Adipose tissue (tissue), 3 donors: ENCODE data around the gene C20orf204. TPM values are rescaled to one million over a fixed set of nuclear protein-coding genes. Genes with fewer than 3 reads are reported as not detected.

Experiments
- H3K27ac ChIP-seq: one replicate; pipeline ENCODE4 v1.5.1; 2013; ENCODE audit warnings: low read depth, low read length
- WGBS, 3 donors: extraction: QIAGEN DNeasy Blood & Tissue Kit; methylation state at CpG; one replicate each; pipeline ENCODE4 v1.1.7; 2013; 5-methylcytosine and 5-hydroxymethylcytosine counted together
- polyA plus RNA-seq, 3 donors: library from polyadenylated mRNA; stranded (reverse); fragments of 200-250 nt; gene quantifications; one replicate each; pipeline ENCODE4 v1.2.3, GENCODE V29; 2013
- donor health status: healthy with polysubstance abuse.
- donor health status: Bipolar disorder and iron deficiency.
- donor health status: healthy.

Gene C20orf204
- polyA plus RNA-seq, 3 donors: 0.56 to 0.58 (median 0.56) TPM

DNA sequence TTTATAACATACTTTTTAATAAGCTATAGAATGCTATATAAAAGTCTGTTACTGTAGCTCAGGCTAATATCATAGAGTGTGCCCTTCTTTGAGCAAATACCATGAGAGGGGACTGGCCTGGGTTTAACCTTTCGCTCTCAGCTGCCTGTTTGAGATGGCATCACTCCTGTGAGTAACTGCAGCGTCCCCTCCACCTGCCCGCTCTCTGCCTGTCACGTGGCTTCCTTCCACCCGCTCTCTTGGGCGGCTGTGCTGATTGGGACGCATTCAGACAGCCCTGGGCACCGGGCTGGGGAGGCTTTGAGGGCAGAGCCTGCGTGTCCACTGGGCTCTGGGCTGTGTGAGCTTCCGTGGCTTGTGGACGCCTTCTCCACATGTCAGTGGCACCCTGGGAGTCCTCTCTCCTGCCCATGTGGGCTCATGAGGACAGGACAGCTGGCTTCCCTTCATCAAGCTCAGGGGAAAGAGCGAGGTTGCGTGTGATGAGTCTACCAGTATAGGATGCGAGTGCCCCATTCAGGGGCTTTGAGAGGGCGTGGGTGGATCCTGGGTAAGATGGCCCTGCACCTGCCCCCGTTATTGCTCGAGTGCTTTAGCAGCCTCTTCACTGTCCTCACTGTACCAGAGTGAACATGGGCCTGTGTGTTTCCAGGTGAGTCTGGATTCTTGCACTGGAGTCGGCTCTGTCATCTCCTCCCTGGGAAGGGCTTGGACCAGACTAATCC is 10.7 kb upstream of the C20orf204 start:
- no peak overlapping the region for H3K27ac ChIP-seq
- 94 to 98% (median 97%) methylated on average over 18 of the region's 18 CpGs for WGBS, 3 donors

DNA sequence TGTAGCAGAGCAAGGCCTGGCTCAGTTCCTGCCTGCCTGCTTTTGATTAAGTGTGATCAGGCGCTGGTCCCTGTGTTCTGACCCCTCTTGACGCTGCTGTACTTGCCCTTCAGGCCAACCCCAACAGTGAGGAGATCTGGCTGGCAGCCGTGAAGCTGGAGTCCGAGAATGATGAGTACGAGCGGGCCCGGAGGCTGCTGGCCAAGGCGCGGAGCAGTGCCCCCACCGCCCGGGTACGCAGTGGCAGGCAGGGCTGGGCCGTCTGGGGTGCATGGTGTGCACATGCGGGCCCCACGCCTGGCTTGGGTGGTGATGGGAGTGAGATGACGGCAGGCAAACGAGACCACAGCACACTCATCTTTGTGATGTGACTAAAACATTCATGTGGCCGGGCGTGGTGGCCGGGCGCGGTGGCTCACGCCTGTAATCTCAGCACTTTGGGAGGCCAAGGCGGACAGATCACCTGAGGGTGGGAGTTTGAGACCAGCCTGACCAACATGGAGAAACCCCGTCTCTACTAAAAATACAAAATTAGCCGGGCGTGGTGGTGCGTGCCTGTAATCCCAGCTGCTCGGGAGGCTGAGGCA is 10.1 kb upstream of the C20orf204 start:
- WGBS, 3 donors: 95 to 98% (median 97%) methylated on average over 24 to 29 of the region's 29 CpGs
- H3K27ac ChIP-seq: no peak overlapping the region

DNA sequence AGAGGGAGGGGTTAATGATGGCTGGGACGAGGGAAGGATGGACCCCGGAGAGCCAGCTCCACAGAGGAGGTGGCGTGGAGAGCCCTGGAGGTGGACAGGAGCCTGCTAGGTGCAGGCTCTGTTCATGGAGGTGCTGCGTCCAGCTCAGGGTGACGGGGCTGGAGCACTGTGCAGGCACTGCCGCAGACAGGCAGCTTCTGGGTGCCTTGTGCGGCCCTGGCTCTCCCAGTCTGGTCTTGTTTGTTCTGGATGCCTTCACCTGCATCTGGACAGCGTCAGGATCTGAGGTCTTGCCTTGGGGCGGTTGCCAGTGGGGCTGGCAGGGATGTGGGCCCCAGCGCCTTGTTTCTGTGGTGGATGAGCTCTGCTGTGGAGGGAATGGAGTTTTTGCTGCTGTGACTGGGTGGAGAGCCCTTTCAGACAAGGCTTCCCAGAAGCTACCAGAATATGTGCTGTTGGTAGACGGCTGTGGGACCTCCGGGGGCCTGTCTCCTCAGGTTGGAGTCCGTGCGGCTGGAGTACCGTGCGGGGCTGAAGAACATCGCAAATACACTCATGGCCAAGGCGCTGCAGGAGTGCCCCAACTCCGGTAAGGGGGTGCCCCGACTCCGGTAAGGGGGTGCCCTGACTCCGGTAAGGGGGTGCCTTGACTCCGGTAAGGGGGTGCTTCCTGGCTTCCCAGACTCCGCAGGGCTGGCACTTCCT is 7.8 kb upstream of the C20orf204 start:
- no peak overlapping the region for H3K27ac ChIP-seq
- 89 to 92% (median 90%) methylated on average over 24 of the region's 24 CpGs for WGBS, 3 donors

DNA sequence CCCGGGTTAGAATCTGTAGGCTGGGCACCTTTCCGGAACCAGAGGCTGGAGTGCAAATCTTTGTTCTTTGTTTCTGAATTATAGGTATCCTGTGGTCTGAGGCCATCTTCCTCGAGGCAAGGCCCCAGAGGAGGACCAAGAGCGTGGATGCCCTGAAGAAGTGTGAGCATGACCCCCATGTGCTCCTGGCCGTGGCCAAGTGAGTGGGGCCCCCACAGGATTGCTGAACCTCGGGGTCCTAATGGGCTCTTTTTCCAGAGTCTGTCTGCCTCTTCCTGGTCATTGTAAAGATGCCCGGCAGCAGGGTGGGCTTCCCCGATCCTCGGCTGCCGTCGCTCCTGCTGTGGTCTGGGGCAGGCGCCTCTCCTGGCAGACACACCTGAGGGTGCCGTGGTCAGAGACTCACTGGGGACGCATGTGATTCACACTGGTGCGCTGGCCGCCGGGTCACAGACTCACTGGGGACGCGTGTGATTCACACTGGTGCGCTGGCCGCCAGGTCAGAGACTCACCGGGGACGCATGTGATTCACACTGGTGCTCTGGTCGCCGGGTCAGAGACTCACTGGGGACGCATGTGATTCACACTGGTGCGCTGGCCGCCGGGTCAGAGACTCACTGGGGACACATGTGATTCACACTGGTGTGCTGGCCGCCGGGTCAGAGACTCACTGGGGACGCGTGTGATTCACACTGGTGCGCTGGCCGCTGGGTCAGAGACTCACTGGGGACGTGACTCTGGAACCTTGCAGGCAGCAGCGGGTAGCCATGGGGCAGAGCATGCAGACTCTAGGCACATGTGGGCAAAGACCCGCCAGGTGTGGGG is 6.5 kb upstream of the C20orf204 start:
- 90 to 97% (median 93%) methylated on average over 38 of the region's 38 CpGs for WGBS, 3 donors
- H3K27ac ChIP-seq: no peak overlapping the region

DNA sequence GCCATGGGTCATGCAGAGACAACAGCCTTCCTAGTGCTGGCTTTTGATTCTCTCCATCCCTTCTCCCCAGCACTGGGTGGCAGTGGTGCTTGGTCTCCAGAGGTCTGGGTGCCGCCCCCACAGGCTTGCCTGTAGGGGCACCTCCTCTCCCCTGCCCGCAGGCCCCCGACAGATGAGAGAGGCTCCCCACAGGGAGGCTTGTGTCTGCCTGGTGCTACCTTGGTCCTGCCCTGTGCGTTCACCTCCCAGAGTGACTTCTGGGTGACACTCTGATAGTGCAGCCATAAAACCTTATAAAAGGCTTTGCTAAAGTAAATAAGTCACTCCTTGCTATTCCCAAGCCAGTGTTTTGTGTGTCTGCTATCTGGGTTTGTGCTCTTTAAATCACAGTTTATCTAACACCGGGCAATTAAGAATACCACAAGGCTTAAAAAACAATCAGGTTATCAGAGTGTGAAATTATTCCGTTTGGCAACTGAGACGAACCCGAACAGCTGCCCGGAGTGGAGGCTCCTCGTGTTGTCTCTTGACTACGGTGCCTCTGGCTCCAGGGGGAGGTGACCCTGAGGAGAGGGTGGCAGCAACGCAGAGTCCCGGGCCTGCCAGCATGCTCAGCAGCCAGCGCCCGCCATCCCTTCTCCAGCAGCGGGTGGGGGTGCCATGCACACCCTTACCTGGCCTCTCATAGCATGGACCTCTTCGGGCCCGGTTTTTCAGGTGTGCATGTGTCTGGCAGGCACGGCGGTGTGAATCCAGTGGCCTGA is 5.4 kb upstream of the C20orf204 start:
- H3K27ac ChIP-seq: no peak overlapping the region
- 76 to 94% (median 90%) methylated on average over 20 of the region's 20 CpGs for WGBS, 3 donors

DNA sequence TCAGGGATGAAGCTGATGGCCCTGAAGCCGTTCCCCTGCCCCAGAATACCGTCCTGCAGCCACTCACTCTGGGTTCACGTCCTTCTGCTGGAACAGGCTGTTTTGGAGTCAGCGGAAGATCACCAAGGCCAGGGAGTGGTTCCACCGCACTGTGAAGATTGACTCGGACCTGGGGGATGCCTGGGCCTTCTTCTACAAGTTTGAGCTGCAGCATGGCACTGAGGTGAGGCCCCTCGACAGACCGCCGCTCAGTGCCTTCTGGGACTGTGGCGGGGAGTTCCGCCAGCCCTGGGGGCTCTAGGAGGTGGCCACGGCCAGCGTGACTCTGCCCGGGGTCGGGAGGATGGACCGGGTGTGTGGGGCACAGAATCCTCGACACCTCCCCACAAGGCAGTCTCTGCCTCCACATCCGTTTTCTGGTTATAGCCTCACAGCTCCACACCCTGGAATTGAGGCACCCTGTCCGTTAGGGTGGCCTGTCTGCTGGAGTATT is 4.1 kb upstream of the C20orf204 start:
- WGBS, 3 donors: 92 to 94% (median 93%) methylated on average over 19 of the region's 19 CpGs
- no peak overlapping the region for H3K27ac ChIP-seq

DNA sequence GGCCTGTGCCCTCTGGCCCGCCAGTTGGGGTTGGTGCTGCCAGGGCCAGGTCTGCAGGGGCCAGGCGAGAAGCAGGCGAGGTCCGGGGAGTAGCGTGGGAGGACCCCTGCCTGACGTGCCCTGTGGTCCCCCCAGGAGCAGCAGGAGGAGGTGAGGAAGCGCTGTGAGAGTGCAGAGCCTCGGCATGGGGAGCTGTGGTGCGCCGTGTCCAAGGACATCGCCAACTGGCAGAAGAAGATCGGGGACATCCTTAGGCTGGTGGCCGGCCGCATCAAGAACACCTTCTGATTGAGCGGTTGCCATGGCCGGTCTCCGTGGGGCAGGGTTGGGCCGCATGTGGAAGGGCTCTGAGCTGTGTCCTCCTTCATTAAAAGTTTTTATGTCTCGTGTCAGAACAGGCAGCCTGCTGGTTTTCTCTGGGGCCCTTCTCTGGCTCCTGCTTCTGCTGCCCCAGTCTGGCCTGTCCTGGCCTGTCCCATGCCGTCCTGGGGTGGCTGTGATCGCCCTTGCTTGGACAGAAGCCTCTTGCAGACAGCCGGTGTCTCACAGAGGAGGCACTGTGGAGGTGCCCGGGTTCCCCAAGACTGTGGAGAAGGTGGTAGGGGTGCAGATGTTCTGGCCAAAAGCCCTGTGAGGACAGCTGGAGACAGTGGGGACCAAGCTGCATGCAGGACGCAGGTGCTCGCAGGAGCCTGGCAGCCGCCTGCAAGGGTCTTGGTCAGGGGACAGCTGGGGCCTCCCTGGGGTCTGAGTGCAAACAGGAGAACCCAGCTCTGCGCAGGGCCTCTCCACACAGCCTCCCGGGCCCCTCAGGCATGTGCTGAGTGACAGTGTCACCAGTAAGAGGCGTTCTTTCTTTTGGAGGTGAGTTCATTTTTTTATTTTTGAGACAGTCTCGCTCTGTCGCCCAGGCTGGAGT is 3.0 kb upstream of the C20orf204 start:
- 91 to 94% (median 92%) methylated on average over 29 to 31 of the region's 31 CpGs for WGBS, 3 donors
- no peak overlapping the region for H3K27ac ChIP-seq

DNA sequence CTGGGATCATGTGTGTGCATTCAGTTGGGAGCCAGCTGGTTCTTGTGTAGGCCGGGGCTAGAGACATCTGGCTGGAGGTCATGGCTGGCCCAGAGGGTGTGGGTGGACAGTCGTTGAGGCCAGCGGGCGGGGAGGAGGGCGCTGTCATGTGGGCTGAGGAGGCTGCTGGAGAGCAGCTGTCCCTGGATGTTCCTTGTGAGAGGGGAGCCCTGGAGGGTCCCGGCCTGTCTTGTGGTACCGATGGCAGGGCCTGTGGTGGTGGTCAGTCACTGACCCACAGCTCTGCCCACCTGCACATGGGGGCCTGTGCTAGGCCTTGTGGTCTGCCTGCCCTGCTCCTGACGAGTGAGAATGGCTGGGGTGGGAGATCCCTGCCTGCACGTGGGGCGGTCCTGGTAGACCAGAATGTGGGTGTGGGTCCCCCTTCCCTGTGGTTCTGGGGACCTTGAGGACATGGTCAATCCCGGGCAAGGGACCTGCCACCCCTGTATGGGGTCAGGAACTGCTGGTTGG is 1.9 kb upstream of the C20orf204 start:
- no peak overlapping the region for H3K27ac ChIP-seq
- WGBS, 3 donors: 60 to 76% (median 65%) methylated on average over 10 to 11 of the region's 11 CpGs

DNA sequence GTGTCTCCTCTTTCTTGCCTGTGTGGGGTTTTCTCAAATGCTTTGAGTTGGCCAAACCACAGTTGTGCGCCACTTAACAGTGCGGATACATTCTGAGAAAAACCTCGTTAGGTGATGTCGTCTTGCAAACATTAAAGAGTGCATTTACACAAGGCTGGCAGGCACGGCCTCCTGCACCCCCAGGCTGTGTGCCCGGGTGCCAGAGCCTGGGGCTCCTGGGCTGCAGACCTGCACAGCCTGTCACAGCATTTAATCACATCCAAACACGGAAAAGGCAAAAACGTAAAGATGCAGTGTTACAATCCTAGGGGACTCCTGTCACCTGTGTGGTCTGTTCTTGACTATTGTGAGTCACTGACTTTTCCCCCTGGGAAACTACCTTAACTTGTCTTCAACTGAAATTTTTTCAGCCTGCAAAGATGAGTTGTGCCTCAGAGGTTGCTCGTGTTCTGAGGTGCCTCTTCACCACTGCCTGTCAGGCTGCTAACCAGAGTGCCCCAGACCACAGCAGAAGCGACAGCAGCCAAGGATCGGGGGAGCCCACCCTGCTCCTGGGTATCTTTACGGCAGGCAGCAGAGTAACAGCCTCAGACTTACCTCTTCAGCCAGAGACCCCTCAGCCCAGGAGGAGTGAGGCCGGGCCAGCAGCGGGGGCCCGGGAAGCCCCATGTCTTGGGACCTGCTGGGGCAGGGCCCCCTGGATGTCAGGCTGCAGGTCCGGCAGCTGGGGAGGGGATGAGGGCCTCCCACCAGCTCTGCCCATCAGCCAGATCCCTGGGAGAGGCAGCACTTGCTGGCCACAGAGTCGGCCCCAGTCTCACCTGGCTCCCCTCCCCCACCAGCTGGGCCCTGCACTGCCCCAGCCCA is 683 bp upstream of the C20orf204 start:
- WGBS, 3 donors: 76 to 86% (median 79%) methylated on average over 17 of the region's 17 CpGs

DNA sequence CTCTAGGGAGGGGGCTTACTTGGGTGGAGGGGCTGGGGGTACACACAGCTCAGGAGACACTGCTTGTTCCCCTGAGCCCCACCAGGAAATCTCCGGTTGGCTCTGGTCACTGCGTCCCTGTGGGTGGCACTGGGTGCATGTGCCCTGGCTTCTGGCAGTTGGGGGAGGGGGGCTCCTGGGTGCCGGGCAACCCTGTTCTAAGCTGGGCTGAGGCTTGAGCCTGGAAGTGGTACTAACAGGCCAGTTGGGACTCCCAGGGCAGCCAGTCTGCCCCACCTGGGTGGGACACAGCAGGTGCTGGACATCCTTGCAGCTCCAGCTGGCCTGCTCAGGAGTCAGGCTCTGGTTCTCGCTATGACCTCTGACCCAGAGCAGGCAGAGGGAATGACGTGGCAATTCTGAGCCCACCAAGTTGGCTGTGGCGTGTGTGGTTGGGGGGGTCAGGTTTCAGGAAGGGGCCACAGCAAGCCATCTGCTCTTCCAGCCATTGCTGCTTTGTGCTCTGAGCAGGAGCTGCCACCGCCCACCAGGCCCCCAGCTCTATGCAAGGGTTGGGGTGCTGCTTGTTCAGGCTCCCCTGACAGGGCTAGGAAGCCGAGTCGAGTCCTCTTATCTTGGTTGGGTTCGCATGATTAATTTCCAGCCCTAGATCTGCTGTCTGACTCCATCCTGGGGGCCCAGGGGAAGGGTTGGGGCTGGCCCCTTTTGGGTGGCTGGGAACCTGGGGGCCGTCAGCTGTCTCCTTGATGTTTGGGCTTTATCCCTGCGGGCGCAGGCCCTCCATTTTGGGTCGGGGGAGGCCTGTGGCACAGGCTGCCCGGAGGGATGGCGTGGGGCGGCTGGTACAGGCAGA is 590 bp downstream of the C20orf204 start:
- 62 to 65% (median 65%) methylated on average over 16 to 17 of the region's 17 CpGs for WGBS, 3 donors

More for the DNA sequence above, 683 bp upstream of the C20orf204 start:
- no peak overlapping the region for H3K27ac ChIP-seq

DNA sequence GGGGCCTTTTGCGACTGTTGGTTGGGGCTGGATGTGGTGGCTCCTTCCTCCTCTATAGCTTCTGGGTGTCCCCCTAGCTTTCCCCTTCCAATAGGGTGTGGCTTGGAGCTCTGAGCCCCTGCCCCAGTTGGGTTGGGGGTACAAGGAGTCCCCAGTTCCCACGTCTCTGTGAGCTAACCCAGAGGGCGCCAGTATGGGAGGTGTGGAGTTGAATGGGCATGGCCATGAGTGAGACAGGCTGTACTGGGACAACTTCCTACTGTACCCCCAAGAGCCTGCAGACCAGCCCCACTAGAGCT is 1.2 kb downstream of the C20orf204 start:
- H3K27ac ChIP-seq: no peak overlapping the region

More for the DNA sequence above, 590 bp downstream of the C20orf204 start:
- H3K27ac ChIP-seq: no peak overlapping the region

DNA sequence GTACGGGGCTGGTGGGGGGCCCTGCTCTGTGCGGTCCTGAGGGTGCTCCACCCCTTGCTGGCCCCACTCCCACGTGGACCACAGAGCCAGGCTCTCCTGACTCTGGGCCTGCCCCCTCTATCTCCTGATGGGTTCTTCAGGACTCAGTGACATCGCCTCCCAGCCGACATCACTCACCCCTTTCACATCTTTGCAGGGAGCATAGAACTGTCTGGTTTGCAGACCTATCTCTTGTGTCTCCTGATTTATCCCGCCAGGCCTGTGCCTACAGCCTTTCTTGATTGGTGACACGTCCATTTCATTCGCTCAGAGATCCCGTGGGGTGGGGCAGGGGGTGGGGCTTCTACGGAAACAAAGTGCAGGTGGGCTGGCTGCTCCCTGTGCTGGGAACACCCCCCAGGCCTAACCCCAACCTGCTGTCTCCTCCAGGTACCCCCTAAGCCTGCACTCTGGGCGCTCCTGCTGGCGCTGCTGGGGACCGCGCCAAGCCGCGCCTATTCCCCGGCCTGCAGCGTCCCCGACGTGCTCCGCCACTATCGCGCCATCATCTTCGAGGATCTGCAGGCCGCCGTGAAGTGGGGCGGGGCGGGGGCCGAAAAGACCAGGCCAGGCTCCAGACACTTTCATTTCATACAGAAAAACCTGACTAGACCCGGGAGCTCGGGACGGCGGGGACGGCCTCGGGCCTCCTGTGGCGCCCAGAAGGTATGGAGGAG is 1.7 kb downstream of the C20orf204 start:
- H3K27ac ChIP-seq: no peak overlapping the region
- WGBS, 3 donors: 9 to 13% (median 11%) methylated on average over 34 to 36 of the region's 36 CpGs

More for the DNA sequence above, 1.2 kb downstream of the C20orf204 start:
- 72 to 77% (median 72%) methylated on average over 3 of the region's 3 CpGs for WGBS, 3 donors

DNA sequence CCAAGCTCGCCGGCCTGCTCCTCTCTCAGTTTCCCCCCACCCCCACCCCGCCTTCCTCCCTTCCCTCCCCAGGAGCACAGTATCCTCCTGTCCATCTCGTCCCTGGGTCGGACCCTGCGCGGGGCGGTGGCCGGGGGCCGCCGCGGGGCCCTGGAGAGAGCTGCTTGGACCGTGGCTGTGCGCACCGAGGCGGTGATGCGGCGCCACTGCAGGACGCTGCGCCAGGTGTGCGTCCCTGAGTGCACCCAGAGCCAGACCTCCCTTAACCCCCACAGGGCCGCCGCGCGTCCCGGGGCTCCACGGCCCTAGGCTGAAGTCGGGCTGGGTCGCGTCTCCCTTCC is 2.2 kb downstream of the C20orf204 start:
- H3K27ac ChIP-seq: no peak overlapping the region
- WGBS, 3 donors: 0 to 3% (median 1%) methylated on average over 5 to 30 of the region's 30 CpGs

DNA sequence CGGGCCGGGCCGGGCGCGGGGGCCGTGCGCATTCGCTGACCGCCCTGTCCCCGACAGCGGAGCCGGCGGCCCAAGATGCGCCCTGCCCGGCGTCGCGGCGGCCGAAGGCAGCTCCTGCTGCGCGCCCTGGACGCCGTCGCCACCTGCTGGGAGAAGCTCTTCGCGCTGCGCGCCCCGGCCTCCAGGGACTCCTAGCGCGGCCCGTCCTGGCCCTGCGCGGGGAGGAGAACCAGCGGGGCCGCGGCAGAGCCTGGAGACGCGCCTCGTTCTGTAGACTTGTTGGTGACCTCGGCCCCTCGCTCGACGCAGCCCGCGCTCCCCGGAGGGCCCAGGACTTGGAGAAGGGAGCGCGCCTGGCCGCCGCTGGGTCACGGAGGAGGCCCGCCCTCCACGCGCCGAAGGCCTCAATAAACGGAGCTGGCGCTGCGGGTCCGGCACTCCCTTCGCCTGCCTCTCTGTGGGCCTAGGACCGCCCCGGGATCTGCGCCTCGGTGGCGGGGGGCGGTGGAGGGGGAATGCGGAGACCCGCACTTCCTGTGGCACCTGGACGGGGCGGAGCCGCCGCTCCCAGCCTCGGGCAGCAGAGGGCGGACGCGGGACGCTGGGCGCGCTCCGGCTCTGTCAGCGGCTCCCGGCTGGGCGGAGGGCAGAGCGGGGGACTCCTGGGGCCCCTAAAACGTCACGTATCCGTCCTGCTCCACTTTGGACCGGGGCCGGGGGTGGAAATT is 2.7 kb downstream of the C20orf204 start:
- H3K27ac ChIP-seq: no peak overlapping the region

More for the DNA sequence above, 2.7 kb downstream of the C20orf204 start:
- WGBS, 3 donors: 0 to 1% (median 0%) methylated on average over 76 to 91 of the region's 91 CpGs
